PC-9 (cell line): ENCODE results near the gene VSIG10L. TPM values are rescaled to one million over a fixed set of nuclear protein-coding genes. Genes with fewer than 3 reads are reported as not detected.

Experiments
- BruUV-seq: library from RNA; stranded (reverse); fragments of 400-500 nt; replicated peaks from 2 replicates; lab custom pipeline; 2021; lab: Mats Ljungman, UMichigan
- CTCF ChIA-PET: fragments of 300-600 bp; sonication (Branson Sonifier 250); formaldehyde crosslinking; loops from one replicate; lab custom pipeline; 2022; ENCODE audit warnings: antibody characterized with exemption; lab: Charles Lee
- POLR2A ChIA-PET: fragments of 300-600 bp; sonication (Branson Sonifier 250); formaldehyde crosslinking; loops from one replicate; lab custom pipeline; 2022; ENCODE audit warnings: antibody characterized with exemption; ENCODE audit not compliant: unreplicated experiment; lab: Charles Lee
- DNase-seq, 2 experiments: peaks; one replicate each; pipeline versions ENCODE4 v3.0.0 to v3.0.0-alpha.2; 2015 to 2022; ENCODE audit warnings: mixed read lengths in 1 of 2
- H2AFZ ChIP-seq: fragments of 200-600 bp; sonication (generic); 2 replicates; pipeline ENCODE4 v1.8.1; 2017; ENCODE audit warnings: antibody characterized with exemption
- H3F3A ChIP-seq: fragments of 200-600 bp; sonication (generic); 2 replicates; pipeline ENCODE4 v1.8.1; 2017; ENCODE audit warnings: antibody characterized with exemption, mild to moderate bottlenecking, low read depth; ENCODE audit not compliant: insufficient read depth
- H3K27ac ChIP-seq: fragments of 200-600 bp; sonication (generic); 2 replicates; pipeline ENCODE4 v1.6.1; 2016; ENCODE audit warnings: mixed run types
- H3K27me3 ChIP-seq: fragments of 200-600 bp; sonication (generic); 2 replicates; pipeline ENCODE4 v1.6.1; 2016; ENCODE audit warnings: low read depth, mixed run types; ENCODE audit not compliant: insufficient read depth
- H3K36me3 ChIP-seq: fragments of 200-600 bp; sonication (generic); 2 replicates; pipeline ENCODE4 v1.6.1; 2016; ENCODE audit warnings: low read depth, mixed run types
- H3K4me1 ChIP-seq: fragments of 200-600 bp; sonication (generic); replicated peaks from 2 replicates; pipeline ENCODE4 v1.6.1; 2016; ENCODE audit warnings: mixed run types; ENCODE audit not compliant: insufficient read depth
- H3K4me2 ChIP-seq: fragments of 200-600 bp; sonication (generic); 2 replicates; pipeline ENCODE4 v1.6.1; 2017; ENCODE audit warnings: mixed run types
- H3K4me3 ChIP-seq: fragments of 200-600 bp; sonication (generic); 2 replicates; pipeline ENCODE4 v1.6.1; 2016; ENCODE audit warnings: mixed run types
- H3K79me2 ChIP-seq: fragments of 200-600 bp; sonication (generic); 2 replicates; pipeline ENCODE4 v1.6.1; 2017; ENCODE audit warnings: low read depth, mixed run types
- H3K9me2 ChIP-seq: fragments of 200-600 bp; sonication (generic); 2 replicates; pipeline ENCODE4 v1.8.1; 2017; ENCODE audit warnings: mild to moderate bottlenecking; ENCODE audit not compliant: insufficient read depth
- H3K9me3 ChIP-seq: fragments of 200-600 bp; sonication (generic); 2 replicates; pipeline ENCODE4 v1.8.1; 2016; ENCODE audit warnings: low read depth; ENCODE audit not compliant: insufficient read depth
- H4K20me1 ChIP-seq: fragments of 200-600 bp; sonication (generic); 2 replicates; pipeline ENCODE4 v1.8.1; 2017; ENCODE audit not compliant: insufficient read depth
- CTCF ChIP-seq: fragments of 200-600 bp; sonication (generic); conservative IDR thresholded peaks from 2 replicates; pipeline ENCODE4 v1.6.1; 2017; ENCODE audit warnings: mixed run types, antibody characterized with exemption, mild to moderate bottlenecking, moderate library complexity
- EZH2 ChIP-seq: fragments of 200-600 bp; sonication (generic); IDR thresholded peaks from 2 replicates; pipeline ENCODE4 v1.8.0; 2017; ENCODE audit warnings: antibody characterized with exemption, low read depth
- intact Hi-C: fragments of 100-400 bp; cut with micrococcal nuclease; formaldehyde crosslinking; loops from one replicate; pipeline ENCODE4 v1.10.0; 2022; ENCODE audit not compliant: unreplicated experiment
- total RNA-seq: library from RNA; stranded (reverse); gene quantifications from 2 replicates; pipeline ENCODE4 v1.2.3, GENCODE V29; 2021

VSIG10L gene
- total RNA-seq, 1 experiment from 2014 or later = 2.8 TPM

DNA sequence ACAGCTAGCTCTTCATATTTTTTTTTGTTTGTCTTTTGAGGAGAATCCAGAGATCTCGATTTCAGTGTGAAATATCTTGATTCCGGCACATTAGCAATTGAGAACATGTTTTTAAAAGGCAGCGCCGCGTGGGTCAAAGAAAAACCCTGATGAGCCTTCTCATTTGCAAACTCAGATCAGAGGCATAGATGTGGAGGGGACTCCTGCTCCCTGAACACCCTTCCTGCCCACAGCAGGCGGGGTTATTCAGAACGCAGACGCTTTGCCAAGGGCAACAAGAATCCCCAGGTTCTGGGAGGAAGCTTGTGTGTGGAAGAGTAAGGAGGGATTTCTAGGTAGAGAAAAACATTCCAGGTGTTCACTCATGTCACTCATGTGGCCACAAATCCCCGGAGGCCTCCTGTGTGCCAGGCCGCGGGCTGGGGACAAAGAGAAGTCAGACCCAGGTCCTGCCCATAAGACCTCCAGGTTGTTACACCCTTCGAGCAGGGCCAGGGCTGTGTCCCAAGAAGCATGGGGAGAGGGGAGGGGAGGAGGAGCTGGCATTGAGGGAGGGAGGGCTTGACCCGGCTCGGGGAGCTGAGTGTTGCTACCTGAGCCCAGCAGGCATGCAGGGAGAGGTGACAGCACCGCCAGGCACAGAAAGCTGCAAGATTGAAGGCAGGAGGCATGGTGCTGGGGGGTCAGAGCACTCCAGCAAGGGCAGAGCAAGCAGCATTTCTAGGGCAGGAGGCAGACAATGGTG lies 46.4 kb downstream of the VSIG10L start:
- no peak for TF ChIP-seq EZH2
- no peak for TF ChIP-seq CTCF
- CTCF ChIA-PET = no interaction called here
- no peaks in the 10 kb centered on the region for H3F3A ChIP-seq
- no peaks in the 10 kb centered on the region for H3K36me3 ChIP-seq
- no peak overlapping the region for H3K4me3 ChIP-seq
- no peaks in the 10 kb centered on the region for H3K9me2 ChIP-seq
- H3K27me3 ChIP-seq = peaks cover 98% of the 10 kb centered on the region
- POLR2A ChIA-PET = no interaction called here
- BruUV-seq = no TSS peak
- no peaks in the 10 kb centered on the region for H4K20me1 ChIP-seq
- H2AFZ ChIP-seq = no peak overlapping the region
- intact Hi-C loops = no loop called here
- H3K4me1 ChIP-seq = no peaks in the 10 kb centered on the region
- no peaks in the 10 kb centered on the region for H3K79me2 ChIP-seq
- H3K9me3 ChIP-seq = no peaks in the 10 kb centered on the region
- H3K4me2 ChIP-seq = no peak overlapping the region
- DNase-seq = no peak
- no peak overlapping the region for H3K27ac ChIP-seq

DNA sequence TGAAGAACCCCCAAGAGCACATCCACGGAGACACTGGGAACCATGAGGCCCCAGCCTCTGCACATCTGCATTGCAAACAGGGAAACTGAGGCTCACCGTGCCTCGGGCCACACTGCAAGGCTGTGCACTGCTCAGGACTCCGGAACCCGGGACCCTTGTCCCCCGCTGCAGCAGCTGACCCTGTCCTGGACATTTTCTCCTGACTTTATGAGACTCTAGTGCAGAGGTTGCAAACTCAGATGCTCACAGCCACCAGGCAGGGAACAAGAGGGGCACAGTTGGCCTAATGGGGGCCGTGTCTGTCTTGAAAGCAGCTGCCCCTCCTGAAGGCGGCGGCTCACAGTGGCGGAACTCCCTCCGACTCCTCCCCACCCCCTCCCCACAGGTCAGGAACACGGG lies 47.0 kb downstream of the VSIG10L start:
- Histone ChIP-seq H3K4me2 (no peak overlapping the region), H2AFZ (no peak overlapping the region), H3K9me2 (no peaks in the 10 kb centered on the region), H3K9me3 (no peaks in the 10 kb centered on the region), H4K20me1 (no peaks in the 10 kb centered on the region), H3F3A (no peaks in the 10 kb centered on the region), H3K4me3 (no peak overlapping the region), H3K27ac (no peak overlapping the region), H3K79me2 (no peaks in the 10 kb centered on the region), H3K4me1 (no peaks in the 10 kb centered on the region), H3K27me3 (peaks cover 100% of the 10 kb centered on the region), H3K36me3 (no peaks in the 10 kb centered on the region)
- ChIA-PET POLR2A (no interaction called here), CTCF (no interaction called here)
- no TSS peak for BruUV-seq
- TF ChIP-seq CTCF = no peak
- TF ChIP-seq EZH2 = no peak
- DNase-seq = no peak
- intact Hi-C loops = no loop called here

- TF ChIP-seq CTCF (no peak), EZH2 (no peak)
- Histone ChIP-seq H3K9me3 (no peaks in the 10 kb centered on the region), H3K27ac (no peak overlapping the region), H3K79me2 (no peaks in the 10 kb centered on the region), H3K4me1 (no peaks in the 10 kb centered on the region), H3K36me3 (no peaks in the 10 kb centered on the region), H3K4me3 (no peak overlapping the region), H3K4me2 (no peak overlapping the region), H3K9me2 (no peaks in the 10 kb centered on the region), H3F3A (no peaks in the 10 kb centered on the region), H3K27me3 (peaks cover 100% of the 10 kb centered on the region), H4K20me1 (no peaks in the 10 kb centered on the region), H2AFZ (no peak overlapping the region)
- intact Hi-C loops = no loop called here
- POLR2A ChIA-PET = no interaction called here
- BruUV-seq = no TSS peak
- CTCF ChIA-PET = no interaction called here
- DNase-seq = no peak
Measured at GRCh38 chr19:51294211-51294976, 47.5 kb downstream of the VSIG10L start.
